Thyroid gland (tissue), 4 donors: Measurements from ENCODE around the gene SEPSECS. TPM values are rescaled to one million over a fixed set of nuclear protein-coding genes. Genes with fewer than 3 reads are reported as not detected.
A peak's percentile ranks its signal among the peaks of the same experiment; 100 is the strongest.

Experiments
- DNase-seq, 2 donors: peaks; one replicate each; pipeline ENCODE4 v3.0.0-alpha.2; 2019
- H3K27ac ChIP-seq, 3 donors: fragments of 200-600 bp; sonication (generic); 1 replicate in 2 of 3; 2 replicates in 1 of 3; pipeline ENCODE4 v1.5.1; 2016 to 2019; ENCODE audit warnings: mild to moderate bottlenecking in 1 of 3, moderate library complexity in 1 of 3
- H3K27me3 ChIP-seq: fragments of 200-600 bp; sonication (generic); one replicate; pipeline ENCODE4 v1.5.1; 2019
- H3K36me3 ChIP-seq, 2 donors: fragments of 200-600 bp; sonication (generic); one replicate each; pipeline ENCODE4 v1.5.1; 2016 to 2019
- H3K4me1 ChIP-seq, 2 donors: fragments of 200-600 bp; sonication (generic); one replicate each; pipeline ENCODE4 v1.5.1; 2017 to 2019
- H3K4me3 ChIP-seq, 3 donors: fragments of 200-600 bp; sonication (generic); replicated peaks in 1 of 3; 1 replicate in 2 of 3; 2 replicates in 1 of 3; pipeline ENCODE4 v1.5.1; 2016; ENCODE audit warnings: mild to moderate bottlenecking in 1 of 3
- H3K9me3 ChIP-seq: fragments of 200-600 bp; sonication (generic); one replicate; pipeline ENCODE4 v1.5.1; 2017
- CTCF ChIP-seq, 6 experiments: fragments of 200-600 bp in 3 of 6; fragments of 450-650 bp in 3 of 6; sonication (generic) in 3 of 6; IDR thresholded peaks; one replicate each; pipeline ENCODE4 v1.5.1; 2016 to 2019; ENCODE audit warnings: antibody characterized with exemption in 6 of 6, mild to moderate bottlenecking in 2 of 6, inconsistent platforms in 1 of 6, moderate library complexity in 1 of 6
- POLR2A ChIP-seq, 2 donors: fragments of 450-650 bp; IDR thresholded peaks; one replicate each; pipeline ENCODE4 v1.6.1; 2017; ENCODE audit warnings: antibody characterized with exemption in 2 of 2, mild to moderate bottlenecking in 2 of 2, moderate library complexity in 1 of 2
- WGBS, 2 donors: methylation state at CpG; one replicate each; pipeline ENCODE4 v1.1.5; 2017; 5-methylcytosine and 5-hydroxymethylcytosine counted together
- intact Hi-C: fragments of 100-400 bp; cut with DNase I; formaldehyde crosslinking; loops from one replicate; pipeline ENCODE4 v1.15.1; 2023
- total RNA-seq, 4 donors: library from RNA; depleted of rRNA; stranded (reverse); fragments of >200 nt; gene quantifications; one replicate each; pipeline ENCODE4 v1.2.3, GENCODE V29; 2016

The SEPSECS gene
- total RNA-seq, 4 donors from 2014 or later: 9.2 to 22.3 (median 13.5) TPM

- Histone ChIP-seq H3K4me3 (no peak overlapping the region), H3K27me3 (no peaks in the 10 kb centered on the region), H3K4me1 (no peaks in the 10 kb centered on the region), H3K36me3 (no peaks in the 10 kb centered on the region), H3K9me3 (no peaks in the 10 kb centered on the region), H3K27ac (no peak overlapping the region)
- TF ChIP-seq POLR2A (IDR thresholded peaks at IDR 0.05): no peak
- TF ChIP-seq CTCF (IDR thresholded peaks at IDR 0.05): no peak
- intact Hi-C loops: loop anchor here (10.0 kb wide), 1 partner anchor 188 kb away; no protein-coding TSS in a partner anchor
- WGBS, 2 donors: 79 to 88% methylated on average over 2 of the region's 2 CpGs
- no peak for DNase-seq
Observed at GRCh38 chr4:25177147-25177546, 16.9 kb upstream of the SEPSECS start.

GRCh38 chr4:25174674-25175073 is 14.4 kb upstream of the SEPSECS start:
- intact Hi-C loops: loop anchor here (10.0 kb wide), 1 partner anchor 190 kb away; no protein-coding TSS in a partner anchor
- Histone ChIP-seq H3K27me3 (no peaks in the 10 kb centered on the region), H3K36me3 (no peaks in the 10 kb centered on the region), H3K4me3 (no peak overlapping the region), H3K27ac (no peak overlapping the region), H3K9me3 (no peaks in the 10 kb centered on the region), H3K4me1 (no peaks in the 10 kb centered on the region)
- no peak for DNase-seq
- WGBS, 2 donors: 86 to 87% methylated on average over 3 of the region's 3 CpGs
- TF ChIP-seq POLR2A (IDR thresholded peaks at IDR 0.05): no peak
- TF ChIP-seq CTCF (IDR thresholded peaks at IDR 0.05): no peak

- H3K36me3 ChIP-seq: no peaks in the 10 kb centered on the region
- no peaks in the 10 kb centered on the region for H3K27me3 ChIP-seq
- no peak for DNase-seq
- TF ChIP-seq CTCF (IDR thresholded peaks at IDR 0.05) (no peak), POLR2A (IDR thresholded peaks at IDR 0.05) (no peak)
- H3K4me1 ChIP-seq: no peaks in the 10 kb centered on the region
- intact Hi-C loops: loop anchor here (10.0 kb wide), 1 partner anchor 192 kb away; no protein-coding TSS in a partner anchor
- peak overlapping the region in 1 of 3 donors; percentile 43 for H3K27ac ChIP-seq
- no peaks in the 10 kb centered on the region for H3K9me3 ChIP-seq
- H3K4me3 ChIP-seq: no peak overlapping the region
- 59 to 74% methylated on average over 3 of the region's 3 CpGs for WGBS, 2 donors
Observed at GRCh38 chr4:25172961-25173915, 13.0 kb upstream of the SEPSECS start.

GRCh38 chr4:25171201-25171865 is 11.1 kb upstream of the SEPSECS start:
- DNase-seq: no peak
- Histone ChIP-seq H3K27ac (peak overlapping the region in 1 of 3 donors; percentile 33), H3K4me3 (no peak overlapping the region), H3K9me3 (no peaks in the 10 kb centered on the region), H3K36me3 (no peaks in the 10 kb centered on the region), H3K4me1 (no peaks in the 10 kb centered on the region), H3K27me3 (no peaks in the 10 kb centered on the region)
- TF ChIP-seq CTCF (IDR thresholded peaks at IDR 0.05) (no peak), POLR2A (IDR thresholded peaks at IDR 0.05) (no peak)
- intact Hi-C loops: loop anchor here (10.0 kb wide), 1 partner anchor 193 kb away; no protein-coding TSS in a partner anchor
- 84 to 87% methylated on average over 11 of the region's 11 CpGs for WGBS, 2 donors
